ENCODE data around the gene MYO18A. TPM values are rescaled to one million over a fixed set of nuclear protein-coding genes. Genes with fewer than 3 reads are reported as not detected.
A peak's percentile ranks its signal among the peaks of the same experiment; 100 is the strongest.

The MYO18A gene
- total and polyA plus RNA-seq, 11 donors: 83.5 to 340 (median 300) TPM

DNA sequence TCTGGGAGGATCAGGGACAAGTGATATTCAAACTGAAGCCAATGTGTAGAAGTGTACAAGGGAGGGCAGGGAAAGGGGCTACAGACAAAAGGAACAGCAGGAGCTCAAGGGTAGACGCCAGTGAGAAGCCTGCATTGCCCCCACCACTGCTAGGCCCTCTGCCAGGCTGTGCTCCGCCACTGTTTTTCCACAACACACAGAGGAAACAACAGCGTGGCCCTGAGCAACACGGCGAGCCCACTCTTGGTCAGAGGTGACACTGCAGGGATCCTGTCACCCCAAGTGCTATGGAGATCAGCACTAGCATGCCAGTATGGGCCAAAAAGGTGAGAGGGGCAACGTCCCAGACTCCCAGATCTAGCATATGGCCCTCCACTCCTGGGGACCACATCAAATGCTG lies 23.4 kb downstream of the MYO18A start:
- TF ChIP-seq, protein P1, sequence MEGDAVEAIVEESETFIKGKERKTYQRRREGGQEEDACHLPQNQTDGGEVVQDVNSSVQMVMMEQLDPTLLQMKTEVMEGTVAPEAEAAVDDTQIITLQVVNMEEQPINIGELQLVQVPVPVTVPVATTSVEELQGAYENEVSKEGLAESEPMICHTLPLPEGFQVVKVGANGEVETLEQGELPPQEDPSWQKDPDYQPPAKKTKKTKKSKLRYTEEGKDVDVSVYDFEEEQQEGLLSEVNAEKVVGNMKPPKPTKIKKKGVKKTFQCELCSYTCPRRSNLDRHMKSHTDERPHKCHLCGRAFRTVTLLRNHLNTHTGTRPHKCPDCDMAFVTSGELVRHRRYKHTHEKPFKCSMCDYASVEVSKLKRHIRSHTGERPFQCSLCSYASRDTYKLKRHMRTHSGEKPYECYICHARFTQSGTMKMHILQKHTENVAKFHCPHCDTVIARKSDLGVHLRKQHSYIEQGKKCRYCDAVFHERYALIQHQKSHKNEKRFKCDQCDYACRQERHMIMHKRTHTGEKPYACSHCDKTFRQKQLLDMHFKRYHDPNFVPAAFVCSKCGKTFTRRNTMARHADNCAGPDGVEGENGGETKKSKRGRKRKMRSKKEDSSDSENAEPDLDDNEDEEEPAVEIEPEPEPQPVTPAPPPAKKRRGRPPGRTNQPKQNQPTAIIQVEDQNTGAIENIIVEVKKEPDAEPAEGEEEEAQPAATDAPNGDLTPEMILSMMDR (IDR thresholded peaks at IDR 0.05): no peak
- no peak for TF ChIP-seq POLR2A (IDR thresholded peaks at IDR 0.05)
- peaks cover 16 to 73% (median 57%) of the 10 kb centered on the region in 12 donors for H3K4me1 ChIP-seq
- H3K27ac ChIP-seq: peak overlapping the region; percentile 13 to 83 (median 73)
- intact Hi-C loops (cut with DNase I): no loop called here
- ATAC-seq (peak in 3 of 4 donors; percentile 8 to 55 (median 42)), DNase-seq (no peak)
- 45 to 72% (median 49%) methylated on average over 6 of the region's 6 CpGs for WGBS, 4 donors
- no peak overlapping the region for H3K4me3 ChIP-seq
- no peaks in the 10 kb centered on the region for H3K36me3 ChIP-seq
- no peaks in the 10 kb centered on the region for H3K9me3 ChIP-seq
- no peaks in the 10 kb centered on the region for H3K27me3 ChIP-seq

DNA sequence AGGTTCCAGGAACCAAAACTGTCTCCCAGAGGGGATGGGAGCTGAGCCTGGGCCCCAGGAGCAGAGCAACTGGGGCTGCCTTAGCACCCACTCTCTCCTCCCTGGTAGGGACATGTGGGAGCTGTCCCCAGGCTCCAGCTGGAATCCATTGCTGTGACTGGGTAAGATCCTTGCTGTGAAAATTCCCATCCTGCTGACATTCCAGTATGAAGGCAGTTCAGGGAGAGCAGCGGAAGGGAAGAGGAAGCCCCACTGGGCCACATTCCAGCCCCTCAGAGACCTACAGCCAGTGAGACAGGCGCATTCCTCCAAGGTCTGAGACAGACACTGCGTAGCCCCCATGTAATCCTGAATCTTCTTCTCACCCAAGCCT lies 24.2 kb downstream of the MYO18A start:
- H3K9me3 ChIP-seq: no peaks in the 10 kb centered on the region
- peak overlapping the region in 11 of 12 donors; percentile 51 to 83 (median 73) for H3K27ac ChIP-seq
- 35 to 54% (median 48%) methylated on average over 3 of the region's 3 CpGs for whole genome bisulfite sequencing, 4 donors
- TF ChIP-seq POLR2A (IDR thresholded peaks at IDR 0.05): no peak
- TF ChIP-seq, protein P1 (IDR thresholded peaks at IDR 0.05): no peak
- intact Hi-C loops (cut with DNase I): no loop called here
- peak in 2 of 4 donors; percentile 5 to 58 for ATAC-seq
- no peak overlapping the region for H3K4me3 ChIP-seq
- peaks cover 16 to 81% (median 57%) of the 10 kb centered on the region in 12 donors for H3K4me1 ChIP-seq
- H3K36me3 ChIP-seq: no peaks in the 10 kb centered on the region
- DNase-seq: peak in 1 of 5 donors; percentile 51
- H3K27me3 ChIP-seq: no peaks in the 10 kb centered on the region

DNA sequence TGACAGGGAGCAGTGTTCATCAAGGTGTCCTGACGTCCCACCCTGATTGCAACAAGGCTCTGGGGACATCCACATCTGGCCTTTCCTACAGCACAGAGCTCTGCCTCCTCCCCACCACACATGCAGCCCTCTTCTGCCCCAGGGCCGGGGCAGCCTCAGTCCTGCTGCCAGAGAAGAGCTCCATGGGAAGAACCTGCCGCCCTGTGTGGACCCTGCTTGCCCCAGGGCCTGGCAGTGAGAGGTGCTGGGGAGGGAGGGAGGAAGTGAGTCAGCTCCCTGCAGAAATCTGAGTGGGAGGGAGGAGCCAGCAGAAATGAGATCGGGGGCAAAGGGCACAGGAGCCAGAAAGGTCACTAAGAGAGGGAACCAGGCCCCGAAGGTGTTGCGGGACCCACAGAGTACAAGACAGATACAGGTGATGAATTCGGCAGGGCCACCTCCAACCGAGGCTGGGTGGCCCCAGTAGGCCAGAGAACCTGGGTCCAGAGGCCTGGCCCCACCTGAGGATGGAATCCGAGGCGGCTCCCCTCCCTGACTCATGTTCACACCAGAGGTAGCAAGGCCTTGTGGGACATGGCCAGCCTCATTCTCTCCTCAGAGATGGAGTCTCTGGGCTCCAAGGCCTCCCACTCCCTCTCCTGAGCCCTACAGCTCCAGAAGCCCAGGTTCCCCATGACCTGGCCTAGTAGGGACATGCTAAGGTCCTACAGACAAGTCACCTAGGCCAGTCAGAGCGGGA lies 24.8 kb downstream of the MYO18A start:
- peak in 3 of 5 donors; percentile 51 to 78 (median 60) for DNase-seq
- Histone ChIP-seq H3K27me3 (no peaks in the 10 kb centered on the region), H3K4me1 (peaks cover 16 to 87% (median 59%) of the 10 kb centered on the region in 12 donors), H3K9me3 (no peaks in the 10 kb centered on the region), H3K36me3 (no peaks in the 10 kb centered on the region), H3K27ac (peak overlapping the region in 11 of 12 donors; percentile 51 to 83 (median 73)), H3K4me3 (peak overlapping the region in 1 of 12 donors; percentile 24)
- TF ChIP-seq POLR2A (IDR thresholded peaks at IDR 0.05): peak in 1 of 2 donors; percentile 34
- TF ChIP-seq, protein P1 (IDR thresholded peaks at IDR 0.05): no peak
- WGBS, 4 donors: 48 to 65% (median 57%) methylated on average over 8 to 11 of the region's 11 CpGs
- intact Hi-C loops (cut with DNase I): no loop called here
- peak; percentile 40 to 78 (median 70) for ATAC-seq

DNA sequence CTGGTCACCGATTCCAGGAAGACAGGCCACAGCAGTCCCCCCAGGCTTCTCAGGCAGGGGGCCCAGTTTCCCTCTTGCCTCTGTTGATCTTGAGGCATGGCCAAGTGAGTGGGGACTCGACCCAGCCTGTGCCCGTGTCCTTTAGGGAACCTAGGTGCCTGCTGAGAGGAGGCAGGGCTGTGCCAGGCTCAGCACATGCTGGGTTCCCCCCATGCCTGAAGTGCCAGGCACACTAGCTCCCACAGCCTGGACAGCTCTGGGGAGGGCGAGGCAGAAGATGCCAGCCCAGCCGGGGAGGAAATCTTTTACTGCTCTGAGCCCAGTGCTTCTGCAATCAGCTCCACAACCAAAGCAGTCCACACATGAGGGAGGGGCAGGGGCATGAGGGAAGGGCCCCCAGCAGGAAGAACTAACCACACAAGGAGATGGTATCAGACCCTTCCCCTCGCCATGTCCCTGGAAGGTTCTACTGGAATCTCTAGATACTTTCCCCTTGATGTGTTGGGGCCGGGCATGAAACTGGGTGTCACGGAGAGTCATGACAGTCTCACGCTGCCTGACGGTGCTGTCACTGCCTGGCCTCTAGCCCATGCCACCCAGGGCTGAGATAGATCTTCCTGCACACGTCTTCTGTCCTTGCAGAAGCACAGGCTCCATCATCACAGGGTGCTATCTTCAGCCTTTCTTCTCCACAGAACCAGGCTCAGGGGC lies 25.5 kb downstream of the MYO18A start:
- WGBS, 4 donors: 32 to 48% (median 37%) methylated on average over 7 to 11 of the region's 11 CpGs
- H3K4me3 ChIP-seq: peak overlapping the region in 1 of 12 donors; percentile 24
- H3K27ac ChIP-seq: peak overlapping the region in 11 of 12 donors; percentile 51 to 83 (median 73)
- H3K9me3 ChIP-seq: no peaks in the 10 kb centered on the region
- ATAC-seq: peak; percentile 31 to 58 (median 52)
- TF ChIP-seq, protein P1 (IDR thresholded peaks at IDR 0.05): no peak
- TF ChIP-seq POLR2A (IDR thresholded peaks at IDR 0.05): no peak
- H3K27me3 ChIP-seq: no peaks in the 10 kb centered on the region
- H3K36me3 ChIP-seq: no peaks in the 10 kb centered on the region
- DNase-seq: peak in 1 of 5 donors; percentile 63
- H3K4me1 ChIP-seq: peaks cover 16 to 87% (median 62%) of the 10 kb centered on the region in 12 donors
- intact Hi-C loops (cut with DNase I): loop anchor here in 1 of 10 donors (5.0 kb wide), 1 partner anchor 133 kb away; no protein-coding TSS in a partner anchor
